Stimulated activated CD8-positive, alpha-beta memory T cell treated with anti-CD3 and anti-CD28 coated beads, Interleukin-7, amount 100 ng/mL, for 1 hour (primary cell): ENCODE data around the gene APMAP.
A peak's percentile ranks its signal among the peaks of the same experiment; 100 is the strongest.
"Not testable (repeated sequence)": the region's sequence is repeated elsewhere in the genome, so short reads cannot be mapped to it uniquely, and the experiment has no call there.

Experiments
- DNase-seq, 2 donors: peaks; one replicate each; pipeline ENCODE4 v3.0.0-alpha.2; 2020; ENCODE audit warnings: low read depth in 2 of 2

The APMAP gene

GRCh38 chr20:24935140-24935539 lies 57.4 kb downstream of the APMAP start:
- no peak for DNase-seq

DNA sequence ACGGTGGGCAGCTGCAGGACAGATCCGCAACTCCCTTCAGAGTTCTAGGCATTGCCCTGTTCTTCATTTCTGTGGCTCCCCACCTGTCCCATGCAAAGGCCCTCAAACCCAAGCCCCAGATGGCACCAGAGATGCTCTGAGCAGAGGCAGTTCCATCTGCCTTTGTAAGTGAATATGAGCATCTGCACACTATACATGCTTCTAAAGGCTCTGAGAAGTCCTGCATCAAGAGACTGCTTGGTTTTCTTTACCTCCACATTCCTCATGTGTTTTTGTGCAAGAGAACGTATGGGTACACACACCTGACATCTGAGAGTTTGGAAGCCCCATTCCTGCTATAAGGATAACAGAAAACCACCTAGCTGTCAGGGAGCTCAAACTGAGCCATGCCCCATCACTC lies 57.8 kb downstream of the APMAP start:
- DNase-seq: no peak

DNA sequence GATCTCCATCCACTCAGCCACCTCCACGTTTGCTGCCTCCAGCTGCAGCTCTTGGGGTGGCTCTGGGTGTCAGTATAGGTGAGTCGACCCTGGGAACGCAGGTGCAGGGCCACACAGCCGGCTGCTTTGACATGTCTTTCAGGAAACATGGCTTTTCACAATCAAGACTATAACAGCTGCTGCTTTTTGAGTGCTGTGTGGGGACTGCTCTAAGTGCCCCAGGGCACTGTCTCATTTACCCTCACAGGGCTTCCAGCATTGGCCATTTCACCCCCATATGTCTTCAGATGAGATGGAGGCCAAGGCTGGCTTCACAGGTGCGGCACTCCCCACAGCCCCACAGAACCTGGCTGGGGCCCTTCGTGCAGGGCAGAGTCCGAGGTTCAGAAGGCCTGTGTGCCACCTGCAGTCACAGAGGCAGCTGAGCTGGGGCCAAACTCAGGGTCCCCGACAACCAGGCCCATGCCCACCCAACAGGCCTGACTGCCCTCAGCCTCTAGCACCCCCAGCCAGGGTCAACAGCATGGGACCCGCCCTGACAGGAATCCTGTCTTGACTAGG lies 58.4 kb downstream of the APMAP start:
- DNase-seq: no peak

DNA sequence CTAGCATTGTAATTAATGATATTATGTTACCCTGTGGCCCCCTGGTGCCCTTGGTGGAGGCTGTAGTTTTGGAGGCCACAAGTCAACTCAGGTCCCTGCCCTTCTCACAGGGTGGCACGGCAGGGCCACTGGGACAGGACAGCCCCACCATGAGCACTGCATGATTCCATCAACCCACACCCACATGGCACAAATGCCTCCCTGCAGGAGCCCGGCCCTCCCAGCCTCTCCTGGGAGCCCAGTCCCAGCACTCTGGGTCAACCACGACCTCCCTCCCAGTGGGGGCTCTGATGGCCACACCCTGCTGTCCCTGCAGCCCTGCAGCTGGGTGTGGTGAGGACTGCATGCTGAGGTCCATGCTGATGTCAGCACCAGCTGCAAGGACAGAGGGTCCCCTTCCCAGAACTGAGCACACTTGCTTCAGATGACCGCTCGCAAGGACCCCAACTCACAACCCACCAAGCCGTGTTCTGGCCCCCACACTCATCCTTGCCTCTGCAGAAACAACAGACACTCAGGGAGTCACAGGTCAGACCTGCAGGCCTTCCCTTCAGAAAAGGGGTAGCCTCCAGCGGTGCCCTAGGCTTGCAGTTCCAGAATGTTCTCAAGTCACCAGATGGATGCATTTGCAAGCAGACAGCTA lies 59.2 kb downstream of the APMAP start:
- DNase-seq: no peak

DNA sequence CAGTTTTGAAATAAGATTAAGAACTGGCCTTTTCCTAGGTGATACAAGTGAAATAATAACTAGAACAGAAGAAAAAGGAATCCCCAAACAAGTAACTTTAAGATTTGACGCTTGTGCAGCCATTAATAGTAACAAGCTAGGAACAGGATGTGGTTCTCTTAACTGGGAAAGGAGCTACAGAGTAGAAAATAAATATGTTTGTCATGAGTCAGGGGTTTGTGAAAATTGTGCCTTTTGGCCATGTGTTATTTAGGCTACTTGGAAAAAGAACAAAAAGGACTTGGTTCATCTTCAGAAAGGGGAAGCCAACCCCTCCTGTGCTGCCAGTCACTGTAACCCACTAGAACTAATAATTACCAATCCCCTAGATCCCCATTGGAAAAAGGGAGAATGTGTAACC lies 60.7 kb downstream of the APMAP start:
- not testable (repeated sequence) for DNase-seq

GRCh38 chr20:24930724-24931688 lies 61.5 kb downstream of the APMAP start:
- DNase-seq: not testable (repeated sequence)

DNA sequence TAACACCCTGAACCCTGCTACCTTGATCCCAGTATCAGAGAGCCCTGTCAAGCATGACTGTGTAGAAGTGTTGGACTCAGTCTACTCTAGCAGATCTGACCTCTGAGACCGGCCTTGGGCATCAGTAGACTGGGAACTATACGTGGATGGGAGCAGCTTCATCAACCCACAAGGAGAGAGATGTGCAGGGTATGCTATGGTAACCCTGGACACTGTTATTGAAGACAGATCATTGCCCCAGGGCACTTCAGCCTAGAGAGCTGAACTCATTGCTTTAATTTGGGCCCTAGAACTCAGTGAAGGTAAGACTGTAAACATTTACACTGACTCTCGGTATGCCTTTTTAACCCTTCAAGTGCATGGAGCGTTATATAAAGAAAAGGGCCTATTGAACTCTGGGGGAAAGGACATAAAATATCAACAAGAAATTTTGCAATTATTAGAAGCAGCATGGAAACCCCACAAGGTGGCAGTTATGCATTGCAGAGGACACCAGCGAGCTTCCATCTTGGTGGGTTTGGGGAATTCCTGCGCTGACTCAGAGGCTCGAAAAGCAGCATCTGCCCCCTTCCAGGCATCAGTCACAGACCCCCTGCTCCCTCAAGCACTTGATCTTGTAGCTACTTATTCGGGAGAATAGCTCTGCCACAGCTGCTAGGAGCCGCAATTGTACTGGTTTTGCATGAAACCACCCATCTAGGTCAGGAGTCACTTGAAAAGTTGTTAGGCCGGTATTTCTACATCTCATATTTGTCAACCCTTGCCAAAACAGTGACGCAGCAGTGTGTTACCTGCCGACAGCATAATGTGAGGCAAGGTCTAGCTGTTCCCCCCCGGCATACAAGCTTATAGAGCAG lies 62.5 kb downstream of the APMAP start:
- DNase-seq: not testable (repeated sequence)

- not testable (repeated sequence) for DNase-seq
Observed at GRCh38 chr20:24929259-24929658, 63.3 kb downstream of the APMAP start.

DNA sequence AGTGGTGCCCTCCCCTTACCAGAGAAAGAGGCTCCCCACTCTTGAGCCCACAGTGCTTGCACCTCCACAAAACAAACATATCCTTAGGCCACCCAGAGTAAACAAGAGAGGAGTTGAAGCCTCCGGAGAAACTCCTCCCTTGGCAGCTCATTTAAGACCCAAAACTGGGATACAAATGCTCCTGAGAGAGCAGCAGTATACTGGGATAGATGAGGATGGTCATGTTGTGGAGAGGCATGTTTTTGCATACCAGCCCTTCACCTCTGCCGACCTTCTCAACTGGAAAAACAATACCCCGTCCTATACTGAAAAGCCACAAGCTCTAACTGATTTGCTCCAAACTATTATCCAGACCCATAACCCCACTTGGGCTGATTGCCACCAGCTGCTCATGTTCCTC lies 71.8 kb downstream of the APMAP start:
- not testable (repeated sequence) for DNase-seq

DNA sequence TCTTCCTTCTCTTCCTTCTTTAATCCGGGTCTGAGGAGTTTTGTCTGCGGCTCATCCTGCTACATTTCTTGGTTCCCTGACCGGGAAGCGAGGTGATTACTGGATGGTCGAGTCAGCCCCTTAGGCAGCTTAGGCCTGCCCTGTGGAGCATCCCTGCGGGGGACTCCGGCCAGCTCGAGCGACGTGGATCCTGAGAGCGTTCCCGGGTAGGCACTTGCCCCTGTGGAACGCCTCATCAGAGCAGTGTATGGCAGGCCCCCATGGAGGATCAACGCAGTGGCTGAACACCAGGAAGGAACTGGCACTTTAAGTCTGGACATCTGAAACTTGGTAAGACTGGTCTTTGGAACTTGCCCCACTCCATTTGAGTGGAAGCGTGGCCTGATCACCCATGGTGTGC lies 72.9 kb downstream of the APMAP start:
- DNase-seq: not testable (repeated sequence)

DNA sequence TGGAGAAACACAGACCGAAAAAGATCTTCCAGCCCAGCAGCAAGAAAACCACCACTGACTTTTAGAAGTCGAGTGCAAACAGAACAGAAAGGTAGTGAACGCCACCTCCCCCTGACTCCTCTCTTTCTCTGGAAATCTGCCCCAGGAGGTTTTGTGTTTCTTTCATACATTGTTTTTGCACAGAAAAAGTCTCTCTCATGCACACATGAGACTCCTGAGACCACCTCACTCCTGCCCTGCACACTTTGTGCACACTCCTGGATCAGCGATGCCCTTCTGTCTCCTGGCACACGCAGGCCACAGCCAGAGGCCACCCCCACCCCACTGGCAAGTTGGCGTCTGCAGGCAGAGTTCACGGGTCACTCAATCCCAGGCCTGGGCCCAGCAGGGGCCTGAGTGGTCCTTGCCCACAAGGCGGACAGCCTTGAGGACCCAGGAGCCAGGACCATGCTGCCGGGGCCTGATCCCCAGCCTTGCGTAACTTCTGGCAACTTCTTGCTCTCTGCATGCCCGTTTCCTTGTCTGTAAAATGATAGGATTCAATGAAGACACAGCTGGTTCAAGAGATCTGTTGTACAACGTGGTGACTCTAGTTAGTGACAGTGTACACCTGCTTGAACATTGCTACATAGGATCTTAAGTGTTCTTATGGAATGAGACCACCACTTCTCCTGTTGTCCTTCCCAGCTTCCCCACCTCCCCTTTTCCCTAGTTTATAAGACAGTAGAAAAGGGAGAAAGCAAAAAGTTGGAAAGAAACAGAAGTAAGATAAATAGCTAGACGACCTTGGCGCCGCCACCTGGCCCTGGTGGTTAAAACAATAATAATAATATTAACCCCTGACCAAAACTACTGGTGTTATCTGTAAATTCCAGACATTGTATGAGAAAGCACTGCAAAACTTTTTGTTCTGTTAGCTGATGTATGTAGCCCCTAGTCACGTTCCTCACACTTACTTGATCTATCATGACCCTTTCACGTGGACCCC lies 73.7 kb downstream of the APMAP start:
- no peak for DNase-seq

GRCh38 chr20:24917797-24918578 lies 74.6 kb downstream of the APMAP start:
- DNase-seq: peak; percentile 8 to 27

DNA sequence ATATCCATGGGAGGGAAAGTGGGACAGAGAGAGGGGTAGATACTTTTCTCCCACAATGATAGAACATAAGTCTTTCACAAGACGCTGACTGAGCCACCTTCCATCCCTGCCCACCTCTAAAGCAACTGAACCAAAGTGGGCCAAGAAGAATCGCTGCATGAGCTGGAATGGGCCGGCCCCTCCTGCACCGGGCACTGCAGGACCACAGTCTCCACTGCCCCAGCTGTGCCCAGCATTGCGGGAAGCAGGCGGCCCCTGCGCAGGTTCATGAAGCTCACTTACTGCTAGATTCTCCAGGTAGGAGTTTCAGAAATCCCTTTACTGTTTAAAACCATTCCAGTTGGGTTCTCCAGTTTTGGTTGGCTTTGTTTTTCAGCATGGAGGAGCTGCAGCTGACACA lies 75.5 kb downstream of the APMAP start:
- DNase-seq: no peak

- no peak for DNase-seq
Observed at GRCh38 chr20:24916412-24916811, 76.1 kb downstream of the APMAP start.

DNA sequence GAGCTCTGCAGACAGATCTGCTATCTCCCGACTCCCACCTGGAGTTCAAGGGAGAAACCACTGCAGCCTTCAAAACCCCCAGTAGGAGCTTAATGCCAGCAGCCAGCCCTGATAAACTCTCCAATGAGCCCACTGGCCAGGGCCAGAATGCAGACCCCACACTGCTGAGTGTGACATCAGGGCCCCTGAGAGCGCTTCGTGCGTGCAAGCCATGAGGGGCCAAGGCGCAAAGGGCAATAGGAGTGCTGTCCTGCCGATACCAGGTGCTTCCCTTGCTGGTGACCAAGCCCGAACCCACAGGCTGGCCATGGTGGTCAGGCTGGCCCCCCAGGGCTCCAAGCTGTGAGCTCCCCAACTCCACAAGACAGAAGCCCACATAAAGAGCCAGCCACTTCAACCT lies 76.7 kb downstream of the APMAP start:
- no peak for DNase-seq

DNA sequence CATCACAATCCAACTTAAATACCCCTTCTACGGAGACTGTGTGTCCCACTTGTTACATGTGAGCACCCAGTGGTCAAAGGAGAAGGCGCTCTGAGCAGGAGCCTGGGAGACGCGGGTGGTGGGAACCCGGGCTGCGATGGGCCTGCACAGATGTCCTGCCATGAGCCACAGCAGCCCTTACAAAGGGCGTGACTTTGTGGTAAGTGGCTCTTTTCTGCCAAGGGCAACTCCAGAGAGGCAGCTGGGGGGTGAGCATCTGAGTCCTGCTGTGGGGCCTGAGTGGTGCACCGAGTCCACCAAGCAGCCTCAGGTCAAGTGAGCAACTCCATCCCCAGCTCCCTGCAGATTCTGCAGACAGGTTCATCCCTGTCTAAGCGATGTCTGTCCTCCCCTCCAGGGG lies 77.1 kb downstream of the APMAP start:
- no peak for DNase-seq

GRCh38 chr20:24914388-24915241 lies 77.9 kb downstream of the APMAP start:
- no peak for DNase-seq

GRCh38 chr20:24913076-24913628 lies 79.4 kb downstream of the APMAP start:
- DNase-seq: no peak
